Endometrium (tissue), 2 donors: Measurements from ENCODE around the gene TBL1Y.
"Not testable (repeated sequence)": the region's sequence is repeated elsewhere in the genome, so short reads cannot be mapped to it uniquely, and the experiment has no call there.

ENCODE experiments used
- FAIRE-seq: peaks from 2 replicates; lab custom pipeline; 2012; peaks lifted over from hg19 to GRCh38; lab: Jason Lieb, UNC
- donor health status: control.
- donor health status: control.

TBL1Y gene

GRCh38 chrY:6974971-6975370 is 64.5 kb downstream of the TBL1Y start:
- FAIRE-seq, result no peak

GRCh38 chrY:6977783-6978182 is 67.3 kb downstream of the TBL1Y start:
- no peak for FAIRE-seq

- no peak for FAIRE-seq
These were observed 72.7 kb downstream of the TBL1Y start for GRCh38 chrY:6983221-6983620.

- no peak for FAIRE-seq
These were observed 77.3 kb downstream of the TBL1Y start for GRCh38 chrY:6987811-6988210.

- FAIRE-seq, result no peak
These were observed 79.6 kb downstream of the TBL1Y start for GRCh38 chrY:6989886-6990620.

GRCh38 chrY:6992041-6992440 is 81.5 kb downstream of the TBL1Y start:
- no peak for FAIRE-seq

GRCh38 chrY:6995987-6996386 is 85.5 kb downstream of the TBL1Y start:
- FAIRE-seq, result no peak

GRCh38 chrY:6997503-6998066 is 87.1 kb downstream of the TBL1Y start:
- FAIRE-seq, result no peak

GRCh38 chrY:6999905-7000304 is 89.4 kb downstream of the TBL1Y start:
- FAIRE-seq, result no peak

GRCh38 chrY:7002581-7002980 is 92.1 kb downstream of the TBL1Y start:
- FAIRE-seq, result no peak

- no peak for FAIRE-seq
These were observed 97.4 kb downstream of the TBL1Y start for GRCh38 chrY:7007911-7008310.

- FAIRE-seq, result no peak
These were observed 98.3 kb downstream of the TBL1Y start for GRCh38 chrY:7008578-7009355.

- no peak for FAIRE-seq
These were observed 102.6 kb downstream of the TBL1Y start for GRCh38 chrY:7013051-7013450.

- no peak for FAIRE-seq
These were observed 106.0 kb downstream of the TBL1Y start for GRCh38 chrY:7016521-7016920.

GRCh38 chrY:7017244-7018080 is 107.0 kb downstream of the TBL1Y start:
- FAIRE-seq, result no peak

GRCh38 chrY:7039037-7039436 is 128.5 kb downstream of the TBL1Y start:
- no peak for FAIRE-seq

- no peak for FAIRE-seq
These were observed 130.2 kb downstream of the TBL1Y start for GRCh38 chrY:7040662-7041061.

GRCh38 chrY:7041983-7042382 is 131.5 kb downstream of the TBL1Y start:
- FAIRE-seq, result no peak

GRCh38 chrY:7052461-7052860 is 142.0 kb downstream of the TBL1Y start:
- FAIRE-seq, result not testable (repeated sequence)

- no peak for FAIRE-seq
These were observed 146.4 kb downstream of the TBL1Y start for GRCh38 chrY:7056886-7057285.

GRCh38 chrY:7078725-7079124 is 168.2 kb downstream of the TBL1Y start:
- no peak for FAIRE-seq

GRCh38 chrY:7080548-7080947 is 170.1 kb downstream of the TBL1Y start:
- not testable (repeated sequence) for FAIRE-seq
